GM23248 (cell line): ENCODE results near the gene ZNF408.

ENCODE experiments used
- EZH2 ChIP-seq: fragments of 200-600 bp; sonication (generic); IDR thresholded peaks from 2 replicates; pipeline ENCODE4 v1.6.1; 2018; ENCODE audit warnings: antibody characterized with exemption, mild to moderate bottlenecking; ENCODE audit not compliant: insufficient read depth, poor library complexity, severe bottlenecking
- EZH2phosphoT487 ChIP-seq: fragments of 200-600 bp; sonication (generic); IDR thresholded peaks from 2 replicates; pipeline ENCODE4 v1.6.1; 2018; ENCODE audit warnings: antibody characterized with exemption, moderate library complexity, mild to moderate bottlenecking, low read depth; ENCODE audit not compliant: insufficient read depth

GRCh38 chr11:46705070-46705688 lies 4.3 kb downstream of the ZNF408 start:
- TF ChIP-seq EZH2, result no peak
- no peak for TF ChIP-seq EZH2phosphoT487
